GM10847 (cell line): Measurements from ENCODE around the gene TMBIM6.

Source experiments
- POLR2A ChIP-seq: IDR thresholded peaks from 2 replicates; pipeline ENCODE4 v1.6.1; 2011; ENCODE audit not compliant: insufficient read length; ENCODE audit errors: extremely low read depth

The TMBIM6 gene

DNA sequence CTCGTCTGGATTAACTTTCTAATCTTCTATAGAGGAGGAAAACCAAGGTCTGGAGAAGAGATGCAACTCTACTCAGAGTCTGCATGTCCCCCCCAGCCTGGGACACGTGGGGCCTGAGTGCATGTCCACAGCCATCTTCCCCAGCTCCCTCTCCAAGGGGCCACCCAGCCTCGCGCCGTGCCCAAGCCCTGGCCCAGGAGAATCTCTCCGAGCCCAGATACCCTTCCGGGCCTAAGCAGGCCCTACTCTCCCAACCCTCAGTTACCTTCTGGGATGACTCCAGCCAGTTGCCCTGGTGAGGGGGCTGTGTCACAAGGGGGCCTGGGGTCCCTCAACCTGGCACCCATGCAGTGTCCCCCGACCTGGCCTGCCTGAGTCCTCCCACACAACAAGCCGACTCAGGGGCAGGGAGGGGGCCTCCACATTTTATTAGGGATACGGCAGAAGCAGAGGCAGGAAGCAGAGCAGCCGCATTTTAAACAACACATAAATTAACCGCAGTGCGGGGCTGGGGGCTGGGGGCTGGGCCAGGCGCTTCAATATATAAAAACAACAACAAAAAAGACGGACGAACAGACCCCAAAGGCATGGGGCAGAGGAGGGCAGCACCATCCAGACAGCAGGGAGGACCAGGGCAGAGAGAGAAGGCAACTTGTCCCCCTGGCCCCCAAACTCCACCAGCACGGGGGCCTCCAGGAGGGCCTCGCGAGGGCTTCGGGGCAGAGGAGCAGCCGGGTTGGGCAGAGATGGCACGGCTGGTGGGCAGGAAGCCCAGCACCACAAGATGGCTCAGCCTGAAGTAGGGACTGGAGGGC is 49.6 kb downstream of the TMBIM6 start:
- TF ChIP-seq POLR2A, result no peak

DNA sequence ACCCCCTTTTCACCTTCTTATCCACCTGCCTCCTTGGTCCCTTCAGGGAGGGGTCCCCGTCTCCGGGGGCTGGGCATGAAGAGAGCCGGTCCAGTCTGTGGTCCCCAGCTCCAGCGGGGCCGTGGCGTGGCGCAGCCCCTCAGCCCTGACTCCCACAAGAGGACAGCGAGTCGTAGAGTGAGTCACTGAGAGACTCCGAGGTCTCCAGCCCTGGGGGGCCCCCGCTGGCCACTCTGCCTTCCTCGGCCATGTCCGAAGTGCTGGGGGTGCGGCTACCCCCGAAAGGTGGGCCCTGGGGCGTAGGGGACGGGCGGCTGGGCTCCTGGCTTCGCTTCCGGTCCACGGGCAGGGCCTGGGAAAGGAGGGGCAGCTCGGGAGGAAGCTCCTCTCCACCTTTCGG is 50.3 kb downstream of the TMBIM6 start:
- no peak for TF ChIP-seq POLR2A

DNA sequence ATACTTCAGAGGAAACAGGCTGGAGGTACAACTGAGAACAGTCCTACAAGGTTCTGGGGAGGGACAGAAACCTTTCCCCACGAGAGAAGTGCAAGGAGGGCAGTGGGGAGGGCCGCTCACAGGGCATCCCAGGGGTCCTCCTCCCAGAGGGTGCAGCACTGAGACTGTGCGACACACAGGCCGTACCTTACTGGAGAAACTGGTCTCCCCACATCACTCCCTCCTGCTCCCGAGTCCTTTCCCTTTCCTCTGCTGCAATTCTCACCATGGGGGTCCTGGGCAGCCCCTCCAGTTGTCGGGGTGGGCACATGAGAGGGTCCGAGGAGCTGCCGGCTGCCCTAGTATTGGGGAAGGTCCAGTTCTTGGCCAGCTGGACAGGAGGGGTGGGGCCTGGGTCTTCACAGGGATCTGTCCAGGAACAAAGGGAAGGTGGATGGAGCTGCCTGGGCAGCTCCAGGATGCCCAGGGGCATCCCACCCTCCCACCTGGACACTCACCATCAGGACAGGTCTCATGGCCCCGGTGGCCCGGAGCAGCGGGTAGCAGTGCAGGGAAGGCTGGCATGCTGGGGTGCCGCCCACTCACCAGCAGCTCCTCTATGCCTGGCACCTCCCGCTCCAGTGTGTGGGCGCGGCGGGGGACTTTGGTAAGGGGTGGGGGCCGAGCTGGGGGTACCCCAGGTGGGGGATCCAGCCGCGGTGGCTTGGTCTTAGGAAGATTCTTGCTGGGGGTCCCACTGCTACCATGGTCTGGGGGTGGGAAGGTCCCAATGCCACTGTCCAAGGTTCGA is 51.0 kb downstream of the TMBIM6 start:
- TF ChIP-seq POLR2A, result no peak

- TF ChIP-seq POLR2A, result no peak
These were observed 51.7 kb downstream of the TMBIM6 start for GRCh38 chr12:49792976-49793580.

DNA sequence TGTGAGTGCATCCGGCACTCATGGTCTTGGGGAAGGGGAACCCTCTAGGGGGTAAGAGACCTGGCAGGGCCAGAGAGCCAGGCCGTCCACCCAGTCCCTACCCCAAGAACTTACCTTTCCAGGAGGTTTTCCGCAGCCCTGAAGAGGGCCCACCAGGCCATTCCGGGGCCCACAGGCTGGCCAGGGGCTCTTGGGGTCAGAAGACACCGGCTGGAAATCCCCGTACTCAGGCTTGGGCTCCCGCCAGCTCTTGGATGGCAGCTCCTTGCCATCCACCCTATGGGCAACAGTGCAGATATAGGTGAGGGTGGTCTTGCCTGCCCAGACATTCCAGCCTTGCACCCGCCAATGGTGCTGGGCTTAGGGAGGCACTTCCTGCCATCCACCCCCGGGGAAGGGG is 52.3 kb downstream of the TMBIM6 start:
- TF ChIP-seq POLR2A, result no peak

GRCh38 chr12:49794021-49794420 is 52.7 kb downstream of the TMBIM6 start:
- no peak for TF ChIP-seq POLR2A

- no peak for TF ChIP-seq POLR2A
These were observed 53.7 kb downstream of the TMBIM6 start for GRCh38 chr12:49794811-49795653.

GRCh38 chr12:49795654-49796105 is 54.3 kb downstream of the TMBIM6 start:
- TF ChIP-seq POLR2A, result no peak

DNA sequence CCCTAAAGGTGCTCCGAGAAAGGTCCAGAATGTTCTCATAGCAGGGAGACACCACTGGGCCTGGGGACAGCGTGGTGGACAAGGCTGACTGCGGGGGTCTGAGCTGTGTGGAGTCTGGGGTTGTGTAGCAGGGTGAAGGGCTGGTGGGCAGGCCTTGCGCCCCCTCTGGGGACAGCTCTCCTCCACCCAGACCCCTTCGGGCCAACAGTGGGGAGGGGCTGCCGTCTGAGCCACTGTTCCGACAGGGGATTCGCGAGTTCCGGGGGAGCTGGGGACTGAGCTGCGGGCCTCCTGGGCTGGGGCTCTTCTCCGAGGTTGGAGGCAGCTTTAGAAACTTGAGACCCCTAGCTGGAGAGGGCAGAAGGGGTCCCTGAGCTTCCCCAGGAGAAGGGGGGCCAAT is 54.8 kb downstream of the TMBIM6 start:
- TF ChIP-seq POLR2A, result no peak

GRCh38 chr12:49796606-49797448 is 55.5 kb downstream of the TMBIM6 start:
- no peak for TF ChIP-seq POLR2A

DNA sequence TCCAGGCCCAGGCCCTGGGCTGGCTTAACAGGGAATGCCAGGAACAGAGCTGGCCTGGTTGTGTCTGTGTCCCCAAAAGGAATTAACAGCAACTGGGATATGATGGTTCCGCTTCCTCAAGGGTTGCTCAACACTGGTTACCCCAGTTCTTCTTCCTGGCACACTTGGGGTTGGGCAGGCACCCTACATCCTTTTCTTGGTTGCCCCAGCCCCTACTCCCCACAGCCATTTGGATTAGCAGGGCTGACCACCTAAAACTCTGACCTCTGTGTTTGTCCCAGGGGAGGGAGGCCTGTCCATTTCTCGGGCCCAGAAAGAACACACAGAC is 56.1 kb downstream of the TMBIM6 start:
- no peak for TF ChIP-seq POLR2A

DNA sequence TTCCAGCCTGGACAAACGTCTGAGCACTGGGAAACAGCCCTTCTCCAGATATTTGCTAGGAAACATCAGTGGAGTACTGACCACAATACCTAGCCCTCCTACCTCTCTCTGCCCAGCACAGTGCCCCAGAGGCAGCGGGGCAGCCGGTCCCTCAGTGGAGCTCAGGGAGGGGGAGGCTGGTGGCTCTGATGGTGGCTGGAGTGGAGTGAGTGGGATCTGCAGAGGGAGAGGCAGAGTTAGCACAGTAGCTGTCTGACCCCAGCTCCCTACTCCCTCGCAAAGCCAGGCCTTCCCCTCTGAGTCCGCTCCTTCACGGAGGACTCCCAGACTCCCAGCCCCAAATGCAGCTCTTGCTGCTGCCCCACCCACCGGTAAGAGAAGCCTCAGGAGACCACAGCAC is 56.9 kb downstream of the TMBIM6 start:
- TF ChIP-seq POLR2A, result no peak

DNA sequence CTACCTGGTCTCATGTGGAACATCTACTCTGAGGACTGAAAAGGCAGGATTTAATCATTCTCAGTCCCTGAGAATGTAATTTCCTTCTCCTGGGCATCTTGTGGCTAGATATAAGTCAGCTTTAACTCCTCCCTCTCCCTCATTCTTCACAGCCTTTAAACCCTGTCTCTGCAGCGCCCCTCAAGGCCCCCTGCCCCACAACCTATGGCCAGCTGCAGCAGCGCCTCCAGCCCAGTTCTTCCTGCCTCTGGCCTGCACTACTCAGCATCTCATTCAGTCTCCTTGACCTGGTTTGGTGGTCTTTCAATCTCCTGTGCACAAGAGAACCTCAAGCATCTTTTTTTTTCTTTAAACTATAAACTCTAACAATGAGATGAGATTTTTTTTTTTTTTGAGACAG is 57.6 kb downstream of the TMBIM6 start:
- TF ChIP-seq POLR2A, result no peak

GRCh38 chr12:49800421-49801140 is 59.2 kb downstream of the TMBIM6 start:
- no peak for TF ChIP-seq POLR2A
